Spleen (tissue), 7 donors: ENCODE measurements around the gene CYP4F3.

Experiments
- POLR2A ChIP-seq, 3 donors: fragments of 450-650 bp; IDR thresholded peaks; one replicate each; pipeline ENCODE4 v1.5.1; 2017; ENCODE audit warnings: antibody characterized with exemption in 3 of 3, mild to moderate bottlenecking in 1 of 3
- POLR2AphosphoS5 ChIP-seq, 3 donors: sonication (generic); formaldehyde crosslinking; IDR thresholded peaks; one replicate each; pipeline ENCODE4 v1.5.1; 2017; ENCODE audit warnings: antibody characterized with exemption in 3 of 3
- TF ChIP-seq, protein P1 (sequence below), 11 experiments: fragments of 200-600 bp in 7 of 11; fragments of 450-650 bp in 4 of 11; sonication (generic) in 4 of 11; IDR thresholded peaks in 8 of 11; conservative IDR thresholded peaks in 3 of 11; 1 replicate in 7 of 11; 2 replicates in 4 of 11; pipeline versions ENCODE4 v1.4.0 to v1.8.0; 2016 to 2021; ENCODE audit warnings: antibody characterized with exemption in 11 of 11, inconsistent platforms in 4 of 11, mild to moderate bottlenecking in 1 of 11
- donor health status: DM: no; HTN: no; CAD: no; lungs with moderate emphysema.
- donor health status: DM: no; HTN: no; CAD: no.
- donor health status: DM: no; HTN: no; CAD: no.

DNA sequence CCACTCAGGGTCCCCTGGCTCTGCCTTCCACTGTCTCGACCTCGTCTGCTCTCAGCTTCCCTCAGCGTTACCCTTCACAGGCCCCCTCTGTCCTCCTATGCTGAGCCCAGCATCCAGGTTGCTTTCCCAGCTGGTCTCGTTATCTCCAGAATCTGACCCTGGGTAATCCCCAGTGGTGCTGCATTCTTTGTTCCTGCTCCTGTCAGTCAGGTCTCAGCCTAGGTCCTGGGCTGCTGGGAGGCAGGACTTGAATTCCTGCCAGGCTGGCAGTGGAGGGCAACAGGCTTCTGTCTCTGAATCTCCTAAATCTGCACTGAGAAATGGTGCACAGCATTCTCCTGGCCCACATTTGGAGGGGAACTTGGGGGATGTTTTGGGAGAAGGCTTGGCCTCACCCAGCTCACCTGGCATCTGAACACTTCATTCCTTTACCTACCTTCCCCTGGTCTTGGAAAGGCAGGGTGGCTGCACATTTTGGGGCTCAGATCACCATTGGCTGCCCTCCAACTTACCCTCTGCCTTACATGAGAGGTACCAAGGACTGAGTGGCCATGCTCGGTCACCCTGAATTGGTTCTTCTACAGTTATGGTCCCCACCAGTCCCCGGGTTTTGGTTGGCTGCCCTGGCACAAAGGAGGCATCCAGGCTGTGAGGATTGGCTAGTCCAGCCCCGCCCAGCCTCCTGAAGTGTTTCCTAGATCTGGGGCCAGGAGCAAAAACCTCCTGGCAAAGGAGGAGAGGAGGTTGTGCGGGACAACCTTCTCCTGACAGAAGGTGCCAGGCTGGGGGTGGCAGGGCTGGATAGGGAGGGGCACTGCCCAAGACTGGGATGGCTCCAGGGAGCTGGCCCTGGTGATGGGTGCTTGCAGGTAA, 26.0 kb upstream of the CYP4F3 start, which contains the start of gene CYP4F8:
- TF ChIP-seq, protein P1, sequence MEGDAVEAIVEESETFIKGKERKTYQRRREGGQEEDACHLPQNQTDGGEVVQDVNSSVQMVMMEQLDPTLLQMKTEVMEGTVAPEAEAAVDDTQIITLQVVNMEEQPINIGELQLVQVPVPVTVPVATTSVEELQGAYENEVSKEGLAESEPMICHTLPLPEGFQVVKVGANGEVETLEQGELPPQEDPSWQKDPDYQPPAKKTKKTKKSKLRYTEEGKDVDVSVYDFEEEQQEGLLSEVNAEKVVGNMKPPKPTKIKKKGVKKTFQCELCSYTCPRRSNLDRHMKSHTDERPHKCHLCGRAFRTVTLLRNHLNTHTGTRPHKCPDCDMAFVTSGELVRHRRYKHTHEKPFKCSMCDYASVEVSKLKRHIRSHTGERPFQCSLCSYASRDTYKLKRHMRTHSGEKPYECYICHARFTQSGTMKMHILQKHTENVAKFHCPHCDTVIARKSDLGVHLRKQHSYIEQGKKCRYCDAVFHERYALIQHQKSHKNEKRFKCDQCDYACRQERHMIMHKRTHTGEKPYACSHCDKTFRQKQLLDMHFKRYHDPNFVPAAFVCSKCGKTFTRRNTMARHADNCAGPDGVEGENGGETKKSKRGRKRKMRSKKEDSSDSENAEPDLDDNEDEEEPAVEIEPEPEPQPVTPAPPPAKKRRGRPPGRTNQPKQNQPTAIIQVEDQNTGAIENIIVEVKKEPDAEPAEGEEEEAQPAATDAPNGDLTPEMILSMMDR (IDR thresholded peaks at IDR 0.05 in 8 of 11, conservative IDR thresholded peaks at IDR 0.05 in 3 of 11): no peak
- TF ChIP-seq POLR2AphosphoS5 (IDR thresholded peaks at IDR 0.05): no peak
- TF ChIP-seq POLR2A (IDR thresholded peaks at IDR 0.05): no peak
